Measurements from ENCODE around the gene FAU. TPM values are rescaled to one million over a fixed set of nuclear protein-coding genes. Genes with fewer than 3 reads are reported as not detected.
"Not testable (repeated sequence)": the region's sequence is repeated elsewhere in the genome, so short reads cannot be mapped to it uniquely, and the experiment has no call there.

FAU gene
- total RNA-seq, 2 donors from 2014 or later, result 725 to 753 TPM

DNA sequence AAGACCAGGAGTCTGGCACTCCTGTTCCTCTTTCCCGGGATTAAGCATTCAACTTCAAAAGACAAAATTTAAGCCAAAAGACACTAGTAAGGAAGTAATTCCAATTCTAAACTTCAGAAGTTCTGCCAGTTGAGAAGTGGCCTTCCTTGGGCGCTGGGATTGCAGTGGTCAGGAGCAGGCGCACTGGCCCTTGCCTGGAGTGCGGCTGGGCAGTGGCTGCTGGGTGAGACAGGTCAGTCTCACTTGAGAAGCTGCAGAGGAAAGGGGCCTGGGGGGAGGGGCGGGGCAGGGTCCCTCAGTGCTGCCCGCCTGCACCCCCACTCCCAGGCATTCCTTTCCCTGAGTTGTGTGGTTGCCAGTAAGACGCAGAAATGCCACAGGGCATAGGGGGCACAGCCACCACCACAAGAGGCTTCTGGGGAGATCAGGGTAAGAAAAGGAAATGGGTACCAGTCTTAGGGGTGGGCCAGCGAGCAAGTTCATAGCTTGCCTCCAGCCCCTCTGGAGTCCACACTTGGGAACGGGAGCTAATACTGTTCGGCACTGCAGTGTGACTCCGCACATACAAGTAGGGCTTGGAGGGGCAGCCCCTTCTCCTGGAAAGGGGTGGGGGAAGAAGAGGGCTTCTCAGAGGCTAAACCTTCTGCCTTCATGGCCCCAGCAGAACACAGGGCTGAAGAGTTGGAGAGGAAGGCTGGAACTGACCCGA lies 5.7 kb upstream of the FAU start:
- intact Hi-C loops (cut with DNase I), result no loop called here
- no peak for DNase-seq (ENCODE audit: low spot score)

GRCh38 chr11:65126624-65127274 lies 4.8 kb upstream of the FAU start:
- intact Hi-C loops (cut with DNase I), result no loop called here

GRCh38 chr11:65125197-65126056 lies 3.5 kb upstream of the FAU start:
- DNase-seq (ENCODE audit: low spot score), result no peak
- intact Hi-C loops (cut with DNase I), result no loop called here

More at GRCh38 chr11:65126624-65127274, 4.8 kb upstream of the FAU start:
- no peak for DNase-seq (ENCODE audit: low spot score)

GRCh38 chr11:65124480-65125196 lies 2.7 kb upstream of the FAU start:
- DNase-seq (ENCODE audit: low spot score), result no peak
- intact Hi-C loops (cut with DNase I), result no loop called here

DNA sequence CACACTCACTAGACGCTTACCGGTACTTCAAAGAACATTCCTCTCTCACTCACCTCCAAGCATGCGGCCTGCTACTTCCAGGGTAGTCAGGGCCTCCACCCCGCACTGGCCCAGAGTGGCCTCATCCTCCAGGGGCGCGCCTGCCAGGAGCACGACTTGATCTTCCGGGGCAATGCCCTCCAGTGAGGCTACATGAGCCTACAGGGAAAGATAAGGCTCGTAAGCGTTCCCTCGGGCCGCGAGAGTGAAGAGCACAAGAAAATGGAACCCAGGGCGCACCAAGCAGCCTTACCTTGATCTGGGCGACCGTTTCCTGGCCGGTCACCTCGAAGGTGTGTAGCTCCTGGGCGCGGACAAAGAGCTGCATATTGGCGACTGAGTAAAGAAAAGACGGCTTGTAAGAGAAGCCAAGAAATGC lies 478 bp downstream of the FAU start:
- intact Hi-C loops (cut with DNase I), result no loop called here
- DNase-seq (ENCODE audit: low spot score), result peak; percentile 80

- intact Hi-C loops (cut with DNase I), result no loop called here
- no peak for DNase-seq (ENCODE audit: low spot score)
These were observed 1.1 kb downstream of the FAU start for GRCh38 chr11:65120831-65121230.

DNA sequence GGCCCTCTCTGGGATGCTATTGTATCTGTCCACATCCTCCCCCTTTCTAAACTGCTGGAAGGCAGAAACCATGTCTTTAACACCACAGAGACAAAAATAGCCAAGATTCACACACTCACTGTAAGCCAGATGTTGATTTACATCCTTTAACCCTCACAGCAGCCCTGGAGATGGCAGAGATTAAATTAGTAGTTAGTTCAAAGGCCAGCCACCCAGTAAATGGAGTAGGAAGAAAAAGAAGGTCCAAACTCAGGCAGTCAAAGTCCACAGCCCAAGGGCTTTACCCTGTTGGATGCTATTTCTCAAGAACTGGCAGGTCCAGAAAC lies 2.3 kb downstream of the FAU start:
- DNase-seq (ENCODE audit: low spot score), result no peak
- intact Hi-C loops (cut with DNase I), result no loop called here

DNA sequence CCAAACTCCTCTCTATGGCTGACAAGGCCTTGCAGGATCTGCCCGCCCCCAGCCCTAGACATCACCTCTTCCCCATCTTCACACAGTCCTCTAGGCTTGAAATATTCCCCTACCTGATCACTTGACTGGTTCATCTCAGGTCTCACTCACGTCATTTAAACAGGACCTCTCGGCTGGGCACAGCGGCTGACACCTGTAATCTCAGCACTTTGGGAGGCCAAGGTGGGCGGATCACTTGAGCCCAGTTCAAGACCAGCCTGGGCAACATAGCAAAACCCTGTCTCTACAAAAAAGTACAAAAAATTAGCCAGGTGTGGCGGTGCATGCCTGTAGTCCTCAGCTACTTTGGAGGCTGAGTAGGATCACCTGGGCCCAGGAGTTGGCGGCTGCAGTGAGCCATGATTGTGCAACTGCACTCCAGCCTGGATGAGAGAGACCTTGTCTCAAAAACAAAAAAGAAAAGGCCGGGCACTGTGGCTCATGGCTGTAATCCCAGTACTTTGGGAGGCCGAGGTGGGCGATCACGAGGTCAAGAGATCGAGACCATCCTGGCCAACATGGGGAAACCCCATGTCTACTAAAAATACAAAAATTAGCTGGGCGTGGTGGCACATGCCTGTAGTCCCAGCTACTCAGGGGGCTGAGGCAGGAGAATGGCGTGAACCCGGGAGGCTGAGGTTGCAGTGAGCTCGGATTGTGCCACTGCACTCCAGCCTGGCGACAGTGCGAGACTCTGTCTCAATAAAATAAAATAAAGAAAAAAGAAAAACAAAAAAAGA lies 2.9 kb downstream of the FAU start:
- intact Hi-C loops (cut with DNase I), result not testable (repeated sequence)
- DNase-seq (ENCODE audit: low spot score), result peak; percentile 66

DNA sequence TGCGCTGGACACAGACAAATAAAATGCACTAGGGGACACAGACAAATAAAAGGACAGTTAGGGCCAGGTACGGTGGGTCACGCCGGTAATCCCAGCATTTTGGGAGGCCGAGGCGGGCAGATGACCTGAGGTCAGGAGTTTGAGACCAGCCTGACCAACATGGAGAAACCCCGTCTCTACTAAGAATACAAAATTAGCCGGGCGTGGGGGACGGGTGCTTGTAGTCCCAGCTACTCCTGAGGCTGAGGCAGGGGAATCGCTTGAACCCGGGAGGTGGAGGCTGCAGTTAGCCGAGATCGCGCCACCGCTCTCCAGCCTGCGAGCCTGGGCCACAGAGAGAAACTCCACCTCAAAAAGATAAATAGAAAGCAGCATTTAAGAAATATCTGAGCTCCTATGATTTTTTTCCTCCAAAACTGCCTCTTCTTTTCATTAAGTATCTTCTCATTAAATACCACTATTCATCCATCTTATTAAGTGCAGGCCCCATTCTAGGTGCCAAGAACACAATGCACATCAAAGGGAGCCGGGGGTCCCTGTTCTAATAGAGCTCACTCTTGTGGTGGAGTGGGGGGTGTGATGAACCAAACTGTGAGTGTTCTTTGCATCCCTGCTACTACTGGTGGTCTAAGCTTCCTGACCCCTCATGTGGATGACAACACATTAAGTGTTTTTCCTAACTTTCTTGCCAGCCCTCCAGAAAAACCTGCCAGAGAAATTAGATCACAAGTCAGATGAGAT lies 3.7 kb downstream of the FAU start:
- peak; percentile 78 for DNase-seq (ENCODE audit: low spot score)

GRCh38 chr11:65117206-65118096 lies 4.5 kb downstream of the FAU start, which contains the start of gene ZNHIT2:
ZNHIT2 (minus strand) TSS chr11:65117701; CDS start chr11:65117653, 48 bp downstream.
- intact Hi-C loops (cut with DNase I), result no loop called here
- peak; percentile 100 for DNase-seq (ENCODE audit: low spot score)

More for the DNA sequence above, 3.7 kb downstream of the FAU start:
- intact Hi-C loops (cut with DNase I), result no loop called here

- DNase-seq (ENCODE audit: low spot score), result peak; percentile 85
- intact Hi-C loops (cut with DNase I), result no loop called here
These were observed 5.3 kb downstream of the FAU start for GRCh38 chr11:65116370-65117205.

DNA sequence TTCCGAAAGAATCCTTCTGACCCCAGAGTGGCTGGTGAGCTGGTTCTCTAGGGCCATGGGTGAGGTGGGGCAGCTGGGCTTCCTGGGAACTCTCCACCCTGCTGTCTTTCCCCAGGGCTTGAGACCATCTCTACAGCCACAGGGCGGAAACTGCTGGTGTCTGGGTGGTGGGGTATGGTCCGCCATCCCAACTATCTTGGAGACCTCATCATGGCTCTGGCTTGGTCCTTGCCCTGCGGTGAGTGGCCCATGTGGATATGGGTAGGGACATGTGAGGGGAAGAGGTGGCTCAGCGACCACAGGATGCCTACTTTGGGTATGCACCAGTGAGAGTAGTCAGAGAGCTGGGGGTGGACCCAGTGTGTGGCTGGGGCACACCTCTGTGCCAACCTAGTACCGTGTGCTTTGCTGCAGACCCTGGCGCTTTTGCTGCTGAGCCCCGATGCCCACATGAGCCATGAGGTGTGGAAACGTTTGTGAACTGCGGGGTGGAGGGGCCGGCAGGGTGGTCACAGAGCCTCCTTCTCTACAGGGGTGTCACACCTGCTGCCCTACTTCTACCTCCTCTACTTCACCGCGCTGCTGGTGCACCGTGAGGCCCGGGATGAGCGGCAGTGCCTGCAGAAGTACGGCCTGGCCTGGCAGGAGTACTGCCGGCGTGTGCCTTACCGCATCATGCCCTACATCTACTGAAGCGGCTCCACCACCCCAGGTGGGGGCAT lies 6.4 kb downstream of the FAU start:
- intact Hi-C loops (cut with DNase I), result no loop called here
- DNase-seq (ENCODE audit: low spot score), result peak; percentile 76

GRCh38 chr11:65114538-65115171 lies 7.3 kb downstream of the FAU start:
- intact Hi-C loops (cut with DNase I), result no loop called here
- DNase-seq (ENCODE audit: low spot score), result no peak

GRCh38 chr11:65113839-65114238 lies 8.1 kb downstream of the FAU start:
- no peak for DNase-seq (ENCODE audit: low spot score)
- intact Hi-C loops (cut with DNase I), result no loop called here

- DNase-seq (ENCODE audit: low spot score), result no peak
- intact Hi-C loops (cut with DNase I), result no loop called here
These were observed 8.6 kb downstream of the FAU start for GRCh38 chr11:65113361-65113756.
